Activated naive CD4-positive, alpha-beta T cell treated with anti-CD3 and anti-CD28 coated beads, Interleukin-2, amount 50 U/mL, for 72 hours (primary cell): ENCODE results near the gene ARHGEF18. TPM values are rescaled to one million over a fixed set of nuclear protein-coding genes. Genes with fewer than 3 reads are reported as not detected.
"Not testable (repeated sequence)": the region's sequence is repeated elsewhere in the genome, so short reads cannot be mapped to it uniquely, and the experiment has no call there.

Experiments
- ATAC-seq, 2 donors: fragments of 150-1000 bp; cut with Tn5 transposase; 2 replicates each; pipeline ENCODE4 v1.10.0; 2021; ENCODE audit warnings: mild to moderate bottlenecking in 2 of 2, moderate library complexity in 2 of 2
- DNase-seq, 2 donors: peaks; one replicate each; pipeline ENCODE4 v3.0.0; 2021 to 2022; ENCODE audit warnings: low spot score in 2 of 2
- H3K27ac Mint-ChIP-seq, 2 donors: one replicate each; pipeline ENCODE4 v1.8.0; 2022; ENCODE audit warnings: mild to moderate bottlenecking in 2 of 2, mixed read lengths in 2 of 2
- H3K36me3 Mint-ChIP-seq, 2 donors: one replicate each; pipeline ENCODE4 v1.8.0; 2022; ENCODE audit warnings: mixed read lengths in 2 of 2
- H3K9me3 Mint-ChIP-seq, 2 donors: one replicate each; pipeline ENCODE4 v1.8.0; 2022; ENCODE audit warnings: mixed read lengths in 2 of 2
- total RNA-seq, 2 donors: library from RNA; stranded (reverse); gene quantifications; one replicate each; pipeline ENCODE4 v1.2.3, GENCODE V29; 2022

ARHGEF18 gene
- total RNA-seq, 2 donors from 2014 or later: 30.1 to 36.0 TPM

DNA sequence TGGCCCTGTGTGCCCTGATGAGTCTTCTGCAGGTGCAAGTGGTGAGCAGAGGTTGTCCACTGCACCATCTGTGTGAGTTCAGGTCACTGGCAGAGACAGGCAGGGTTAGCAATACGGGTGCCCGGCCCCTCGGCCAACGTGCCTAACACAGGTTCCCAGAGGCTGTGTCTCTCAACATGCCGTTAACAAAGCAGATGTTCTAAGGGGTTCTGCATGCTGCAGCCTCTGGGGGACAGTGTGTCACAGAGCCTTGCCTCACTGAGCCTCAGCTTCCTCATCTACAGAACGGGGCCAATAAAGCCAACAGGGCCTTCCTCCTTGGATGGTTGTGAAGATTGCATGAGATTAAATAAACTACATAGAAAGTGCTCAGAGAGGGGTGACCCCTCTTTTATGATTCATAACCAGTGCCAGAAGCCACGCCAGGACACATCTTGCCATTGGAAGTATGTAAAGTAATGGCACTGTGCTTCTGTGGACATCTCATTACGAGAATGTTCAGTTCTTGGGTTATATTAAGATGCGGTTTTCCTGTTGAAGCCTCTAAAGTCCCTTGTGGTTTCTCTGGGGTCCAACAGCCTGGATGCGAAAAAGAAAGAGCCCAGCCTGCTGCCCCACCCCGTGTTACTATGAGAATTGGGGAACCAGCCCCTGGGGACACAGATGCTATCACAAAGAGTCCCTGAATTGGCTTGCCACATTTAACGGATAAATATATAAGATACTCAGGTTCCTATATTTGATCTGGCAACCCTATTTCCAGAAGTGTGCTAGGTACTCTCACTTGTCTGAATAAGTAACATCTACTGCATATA lies 11.2 kb upstream of the ARHGEF18 start:
- DNase-seq (no peak), ATAC-seq (peak; percentile 82 to 96)
- Mint-ChIP-seq H3K36me3 (no peaks in the 10 kb centered on the region), H3K27ac (peak overlapping the region in 1 of 2 donors; percentile 27), H3K9me3 (no peaks in the 10 kb centered on the region)

DNA sequence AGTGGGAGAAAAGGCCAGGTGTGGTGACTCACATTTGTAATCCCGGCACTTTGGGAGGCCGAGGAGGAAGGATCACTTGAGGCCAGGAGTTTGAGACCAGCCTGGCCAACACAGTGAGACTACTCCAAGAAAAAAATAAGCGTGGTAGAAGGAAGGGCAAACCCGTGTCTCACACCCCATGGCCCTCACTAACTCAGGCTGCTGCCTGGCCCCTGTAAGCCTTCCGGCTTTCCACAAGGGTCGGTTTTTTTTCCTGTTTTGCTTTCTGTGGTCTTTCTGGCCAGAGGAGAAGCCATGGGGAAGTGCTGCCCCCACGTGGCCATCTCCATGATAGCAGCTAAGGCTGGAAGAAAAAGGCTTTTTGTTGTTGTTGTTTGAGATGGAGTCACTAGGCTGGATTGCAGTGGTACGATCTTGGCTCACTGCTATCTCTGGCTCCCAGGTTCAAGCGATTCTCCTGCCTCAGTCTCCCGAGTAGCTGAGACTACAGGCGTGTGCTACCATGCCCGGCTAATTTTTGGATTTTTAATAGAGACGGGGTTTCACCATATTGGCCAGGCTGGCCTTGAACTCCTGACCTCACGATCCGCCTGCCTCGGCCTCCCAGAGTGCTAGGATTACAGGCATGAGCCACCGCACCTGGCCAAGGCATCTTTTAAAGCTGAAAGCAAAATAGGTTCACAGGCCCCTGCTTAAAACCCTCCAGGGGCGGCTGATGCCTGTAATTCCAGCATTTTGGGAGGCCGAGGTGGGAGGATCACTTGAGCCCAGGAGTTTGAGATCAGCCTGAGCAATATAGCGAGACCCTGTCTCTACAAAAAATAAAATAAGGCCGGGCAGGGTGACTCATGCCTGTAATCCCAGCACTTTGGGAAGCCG lies 7.5 kb upstream of the ARHGEF18 start:
- peak overlapping the region in 1 of 2 donors; percentile 52 for H3K27ac Mint-ChIP-seq

DNA sequence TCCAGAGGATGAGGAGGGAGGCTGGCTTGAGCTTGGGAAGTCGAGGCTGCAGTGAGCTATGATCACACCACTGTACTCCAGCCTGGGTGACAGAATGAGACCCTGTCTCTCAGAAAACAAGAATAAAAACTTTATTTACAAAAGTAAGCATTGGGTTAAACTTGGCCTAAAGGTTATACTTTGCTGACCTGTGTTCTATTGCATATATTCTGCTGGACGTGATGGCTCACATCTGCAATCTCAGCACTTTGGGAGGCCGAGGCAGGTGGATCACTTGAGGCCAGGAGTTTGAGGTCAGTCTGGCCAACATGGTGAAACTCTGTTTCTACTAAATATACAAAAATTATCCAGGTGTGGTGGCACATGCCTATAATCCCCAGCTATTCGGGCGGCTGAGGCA lies 6.6 kb upstream of the ARHGEF18 start:
- Mint-ChIP-seq H3K27ac (no peak overlapping the region), H3K9me3 (no peaks in the 10 kb centered on the region), H3K36me3 (no peaks in the 10 kb centered on the region)
- DNase-seq (no peak), ATAC-seq (no peak)

More for the DNA sequence above, 7.5 kb upstream of the ARHGEF18 start:
- ATAC-seq (peak in 1 of 2 donors; percentile 21), DNase-seq (peak; percentile 79 to 92)
- Mint-ChIP-seq H3K9me3 (no peaks in the 10 kb centered on the region), H3K36me3 (no peaks in the 10 kb centered on the region)

DNA sequence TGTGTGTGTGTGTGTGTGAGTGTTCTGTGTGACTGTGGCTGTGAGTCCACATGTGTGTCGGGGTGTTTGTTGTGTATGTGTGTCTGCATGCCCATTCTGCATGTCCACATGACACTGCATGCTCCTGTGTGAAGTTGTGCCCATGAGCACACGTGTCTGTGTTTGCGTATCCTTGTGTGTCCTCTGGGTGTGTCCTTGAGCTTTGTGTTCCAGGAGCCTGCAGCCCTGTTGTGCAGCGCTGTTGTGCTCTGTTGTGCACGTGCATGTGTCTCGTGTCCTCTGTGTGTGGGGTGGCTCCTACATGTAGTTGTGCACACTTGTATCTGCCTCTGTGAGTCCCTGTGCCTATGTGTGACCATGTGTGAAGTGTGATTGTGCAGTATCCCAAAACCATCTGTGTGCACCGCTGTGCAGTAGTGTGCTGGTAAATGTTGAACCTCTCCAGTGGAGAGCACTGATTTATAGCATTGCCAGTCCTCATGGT lies 2.2 kb upstream of the ARHGEF18 start:
- DNase-seq: no peak
- ATAC-seq: no peak
- Mint-ChIP-seq H3K27ac (peak overlapping the region in 1 of 2 donors; percentile 90), H3K9me3 (peaks cover 0 to 3% of the 10 kb centered on the region in 2 donors), H3K36me3 (peaks cover 5 to 19% of the 10 kb centered on the region in 2 donors)

DNA sequence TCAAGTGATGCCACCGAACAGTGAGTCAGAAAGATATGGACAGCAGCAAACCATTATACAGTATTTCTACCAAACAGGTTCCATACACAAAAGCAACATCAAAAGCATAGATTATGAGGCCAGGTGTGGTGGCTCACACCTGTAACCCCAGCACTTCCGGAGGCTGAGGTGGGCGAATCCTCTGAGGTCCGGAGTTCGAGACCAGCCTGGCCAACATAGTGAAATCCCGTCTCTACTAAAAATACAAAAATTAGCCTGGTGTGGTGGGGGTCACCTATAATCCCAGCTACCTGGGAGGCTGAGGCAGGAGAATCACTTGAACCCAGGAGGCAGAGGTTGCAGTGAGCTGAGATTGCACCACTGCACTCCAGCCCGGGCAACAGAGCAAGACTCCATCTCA lies 1.7 kb upstream of the ARHGEF18 start:
- H3K9me3 Mint-ChIP-seq, ATAC-seq: not testable (repeated sequence)
- peak in 1 of 2 donors; percentile 46 for DNase-seq
- Mint-ChIP-seq H3K27ac (peak overlapping the region in 1 of 2 donors; percentile 90), H3K36me3 (peaks cover 10 to 24% of the 10 kb centered on the region in 2 donors)

DNA sequence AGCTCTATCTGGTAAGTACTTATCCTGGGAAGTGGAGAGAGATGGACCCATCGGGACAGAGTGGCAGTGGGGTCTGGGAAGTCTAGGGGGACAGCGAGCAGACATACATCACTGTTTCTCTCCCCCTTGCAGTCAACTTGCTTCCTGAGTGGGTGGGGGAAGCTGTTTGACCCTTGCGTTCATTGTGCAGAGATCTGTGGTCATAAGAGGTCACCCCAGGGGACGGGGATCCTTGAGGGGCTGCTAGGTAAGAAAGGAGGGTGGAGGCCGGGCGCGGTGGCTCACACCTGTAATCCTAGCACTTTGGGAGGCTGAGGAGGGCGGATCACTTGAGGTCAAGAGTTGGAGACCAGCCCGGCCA lies 474 bp downstream of the ARHGEF18 start:
- Mint-ChIP-seq H3K36me3 (peaks cover 13 to 28% of the 10 kb centered on the region in 2 donors), H3K27ac (peak overlapping the region; percentile 89 to 95), H3K9me3 (peaks cover 3 to 6% of the 10 kb centered on the region in 2 donors)
- ATAC-seq (peak; percentile 12 to 33), DNase-seq (no peak)

DNA sequence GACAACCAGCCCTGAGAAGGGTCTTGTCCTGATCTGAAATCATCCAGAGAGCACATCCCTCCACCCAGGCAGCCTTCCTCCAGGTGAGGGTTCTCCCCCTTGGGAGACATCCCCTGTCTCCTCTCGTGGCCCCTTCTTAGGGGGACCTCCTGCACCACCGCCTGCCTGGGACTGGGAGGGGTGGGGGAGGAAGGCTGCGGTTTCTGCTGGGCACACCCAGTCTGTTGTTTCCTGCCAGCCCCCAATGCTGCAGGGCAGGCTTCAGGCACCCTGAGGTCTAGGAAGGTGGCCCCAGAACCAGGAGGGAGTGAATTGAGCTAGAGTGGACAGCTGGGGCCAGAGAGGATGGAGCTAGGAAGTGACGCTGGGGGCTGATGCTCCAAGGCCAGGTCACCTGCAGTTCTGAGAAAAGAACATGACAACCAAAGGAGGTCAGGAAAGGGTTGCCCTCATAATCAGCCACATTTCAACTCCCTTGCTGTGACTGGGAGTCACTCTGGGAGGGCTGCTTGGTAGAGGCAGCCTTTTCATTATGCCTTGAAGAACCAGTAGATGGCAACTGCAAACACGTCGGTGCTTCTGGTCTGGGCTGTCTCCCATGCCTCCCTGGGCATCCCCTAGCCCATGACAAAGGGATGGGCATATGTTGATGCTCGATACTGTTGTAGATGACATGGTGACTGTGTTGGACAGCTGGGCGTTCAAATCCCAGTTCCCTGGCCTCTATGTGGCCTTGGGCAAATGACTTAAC lies 1.4 kb downstream of the ARHGEF18 start:
- peak in 1 of 2 donors; percentile 57 for DNase-seq
- H3K27ac Mint-ChIP-seq: peak overlapping the region; percentile 89 to 95

DNA sequence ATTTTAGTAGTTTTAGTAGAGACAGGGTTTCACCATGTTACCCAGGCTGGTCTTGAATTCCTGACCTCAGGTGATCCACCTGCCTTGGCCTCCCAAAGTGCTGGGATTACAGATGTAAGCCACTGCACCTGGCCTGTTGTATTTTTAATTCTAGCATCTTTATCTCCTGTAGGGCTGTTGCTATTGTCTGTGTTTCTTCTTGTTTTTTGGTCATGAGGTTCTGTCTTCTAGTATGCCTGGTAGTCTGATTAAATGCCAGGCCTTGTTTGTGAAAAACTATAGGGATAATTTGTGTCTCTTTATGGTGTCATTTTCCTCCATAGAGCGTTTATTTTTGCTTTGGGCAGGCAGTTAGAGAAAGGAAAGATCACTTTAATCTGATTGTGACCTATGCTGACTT lies 3.1 kb downstream of the ARHGEF18 start:
- ATAC-seq: no peak
- H3K36me3 Mint-ChIP-seq: peaks cover 13 to 28% of the 10 kb centered on the region in 2 donors
- H3K27ac Mint-ChIP-seq: peak overlapping the region in 1 of 2 donors; percentile 89
- peaks cover 3 to 6% of the 10 kb centered on the region in 2 donors for H3K9me3 Mint-ChIP-seq
- DNase-seq: no peak

More for the DNA sequence above, 1.4 kb downstream of the ARHGEF18 start:
- peak; percentile 14 to 43 for ATAC-seq
- Mint-ChIP-seq H3K36me3 (peaks cover 13 to 28% of the 10 kb centered on the region in 2 donors), H3K9me3 (peaks cover 3 to 6% of the 10 kb centered on the region in 2 donors)

DNA sequence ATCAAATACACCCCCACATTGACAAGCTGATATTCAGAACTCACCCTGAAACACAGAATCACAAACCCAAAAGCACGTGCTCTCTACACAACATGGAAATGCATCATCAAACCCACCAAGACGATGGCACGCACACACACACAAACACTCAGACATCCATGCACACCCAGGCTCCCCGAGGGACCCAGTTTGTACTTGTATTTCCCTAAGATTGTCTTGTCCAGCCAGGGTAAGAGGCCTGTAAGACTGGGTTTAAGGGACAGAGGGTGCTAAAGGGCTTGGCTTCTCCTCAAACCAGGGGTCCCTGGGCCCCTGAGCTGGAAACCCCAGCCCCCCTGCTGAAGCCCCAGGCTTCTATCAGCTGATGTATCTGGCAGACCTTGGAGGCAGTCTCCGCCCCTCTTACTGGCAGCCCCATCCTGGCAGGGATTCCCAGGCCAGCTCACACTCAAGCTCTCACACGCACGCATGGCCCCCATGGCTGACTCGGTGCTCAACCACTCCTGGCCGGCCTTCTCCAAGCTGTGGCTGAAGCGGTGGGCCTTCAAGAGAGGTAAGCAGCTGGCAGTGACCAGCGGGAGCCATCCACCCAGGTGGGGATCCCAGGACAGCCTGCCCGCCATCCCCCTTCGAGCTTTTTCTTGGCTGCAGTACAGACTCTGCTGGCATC lies 6.5 kb downstream of the ARHGEF18 start:
- ATAC-seq (no peak), DNase-seq (no peak)
- Mint-ChIP-seq H3K27ac (peak overlapping the region; percentile 63 to 78), H3K9me3 (peaks cover 11 to 14% of the 10 kb centered on the region in 2 donors), H3K36me3 (peaks cover 13 to 17% of the 10 kb centered on the region in 2 donors)

DNA sequence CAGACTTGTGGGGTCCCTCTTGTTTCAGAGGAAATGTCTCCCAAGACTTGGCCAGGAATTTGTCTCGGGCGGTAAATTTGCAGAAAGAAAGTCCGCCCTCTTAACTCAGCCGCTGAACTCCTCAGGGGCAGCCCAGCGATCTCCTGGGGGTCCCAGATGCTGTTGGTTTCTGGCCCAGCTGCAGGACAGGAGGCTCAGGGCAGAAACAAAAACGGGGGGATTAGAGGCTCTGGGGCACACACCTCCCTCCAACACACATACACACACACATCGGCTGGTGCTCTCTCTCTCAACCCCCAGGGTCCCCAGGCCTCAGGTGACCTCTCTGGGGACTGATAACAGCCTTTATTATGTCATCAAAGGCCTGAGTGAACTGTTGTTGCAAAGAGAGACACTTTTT lies 7.1 kb downstream of the ARHGEF18 start:
- no peak for DNase-seq
- Mint-ChIP-seq H3K36me3 (peaks cover 8 to 12% of the 10 kb centered on the region in 2 donors), H3K27ac (peak overlapping the region in 1 of 2 donors; percentile 75), H3K9me3 (peaks cover 8 to 14% of the 10 kb centered on the region in 2 donors)
- ATAC-seq: no peak

DNA sequence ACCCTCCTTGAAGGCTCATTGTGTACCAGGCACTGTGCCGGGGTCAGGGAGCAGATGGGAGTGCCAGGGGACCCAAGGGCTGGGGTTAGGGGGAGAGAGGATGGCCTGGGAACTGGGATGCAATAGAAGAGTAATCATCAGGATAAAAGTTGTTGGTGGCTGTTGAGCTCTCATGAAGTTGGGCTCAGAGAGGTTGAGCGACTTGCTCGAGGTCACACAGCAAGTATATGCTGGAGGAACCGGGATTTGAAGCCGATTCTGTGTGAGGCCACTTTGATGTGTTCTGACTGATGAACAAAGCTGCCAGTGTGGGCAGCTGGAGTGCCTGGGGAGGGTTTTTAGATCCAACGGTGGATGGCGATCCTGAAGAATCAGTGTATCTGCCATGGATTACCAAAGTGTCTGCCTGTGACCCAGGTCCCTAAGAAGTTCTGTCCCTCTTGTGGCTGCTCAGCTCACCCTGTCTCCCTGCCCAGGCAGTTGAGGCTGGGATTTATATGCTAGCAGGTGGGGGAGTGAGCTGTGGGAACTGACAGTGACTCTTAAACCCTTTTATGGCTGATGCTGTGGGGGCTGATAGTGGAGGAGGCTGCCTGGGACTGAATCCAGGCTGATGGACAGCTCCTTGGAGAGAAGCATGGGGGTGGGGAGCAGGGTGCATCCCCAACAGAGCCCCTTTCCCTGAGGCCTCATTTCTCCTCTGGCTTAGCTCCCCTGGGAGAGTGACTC lies 8.3 kb downstream of the ARHGEF18 start:
- peaks cover 3 to 8% of the 10 kb centered on the region in 2 donors for H3K36me3 Mint-ChIP-seq

DNA sequence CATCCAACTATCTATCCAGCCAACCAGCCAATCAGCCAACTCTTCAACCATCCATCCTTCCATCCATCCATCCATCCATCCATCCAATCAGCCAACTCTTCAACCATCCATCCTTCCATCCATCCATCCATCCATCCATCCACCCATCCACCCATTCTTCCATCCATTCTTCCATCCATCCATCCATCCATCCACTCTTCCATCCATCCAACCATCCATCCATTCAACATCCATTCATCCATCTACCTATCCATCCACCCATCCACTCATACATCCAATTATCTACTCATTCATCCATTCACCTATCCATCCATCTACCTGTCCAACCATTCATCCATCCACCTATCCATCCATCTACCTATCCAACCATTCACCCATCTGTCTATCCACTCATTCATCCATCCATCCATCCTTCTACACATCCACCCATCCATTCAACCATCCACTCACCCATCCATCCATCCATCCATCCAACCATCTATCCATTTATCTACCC lies 9.4 kb downstream of the ARHGEF18 start:
- DNase-seq (no peak), ATAC-seq (no peak)
- H3K36me3 Mint-ChIP-seq: peaks cover 0 to 6% of the 10 kb centered on the region in 2 donors
- H3K9me3 Mint-ChIP-seq: peaks cover 8 to 12% of the 10 kb centered on the region in 2 donors
- peak overlapping the region in 1 of 2 donors; percentile 12 for H3K27ac Mint-ChIP-seq

More for the DNA sequence above, 8.3 kb downstream of the ARHGEF18 start:
- Mint-ChIP-seq H3K9me3 (peaks cover 8 to 10% of the 10 kb centered on the region in 2 donors), H3K27ac (peak overlapping the region in 1 of 2 donors; percentile 75)
- ATAC-seq (no peak), DNase-seq (no peak)

DNA sequence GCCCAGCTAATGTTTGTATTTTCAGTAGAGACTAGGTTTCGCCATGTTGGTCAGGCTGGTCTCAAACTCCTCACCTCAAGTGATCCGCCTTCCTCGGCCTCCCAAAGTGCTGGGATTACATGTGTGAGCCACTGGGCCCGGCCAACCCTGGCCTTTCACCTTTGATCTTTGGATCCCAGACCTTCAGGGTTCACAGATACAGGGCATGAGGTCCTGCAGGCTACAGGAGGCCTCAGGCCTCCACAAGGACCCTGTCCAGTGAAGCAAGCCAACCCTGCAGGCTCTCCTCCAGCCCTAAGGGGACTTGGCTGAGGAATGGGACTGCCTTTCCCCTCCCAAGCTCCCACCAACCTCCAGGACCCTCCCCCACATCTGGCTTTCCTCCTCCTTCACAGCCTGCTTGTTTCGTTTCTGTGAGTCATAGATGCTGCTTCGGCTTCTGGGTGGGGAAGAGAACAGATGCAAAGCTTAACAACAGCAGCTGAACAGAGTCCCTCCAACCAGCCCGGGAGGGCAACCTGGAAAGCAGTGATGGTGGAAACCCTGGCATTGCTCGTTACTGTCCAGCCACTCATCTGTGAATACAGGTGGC lies 11.8 kb downstream of the ARHGEF18 start:
- Mint-ChIP-seq H3K9me3 (peaks cover 8 to 17% of the 10 kb centered on the region in 2 donors), H3K27ac (peak overlapping the region; percentile 36 to 39)
- ATAC-seq: no peak

DNA sequence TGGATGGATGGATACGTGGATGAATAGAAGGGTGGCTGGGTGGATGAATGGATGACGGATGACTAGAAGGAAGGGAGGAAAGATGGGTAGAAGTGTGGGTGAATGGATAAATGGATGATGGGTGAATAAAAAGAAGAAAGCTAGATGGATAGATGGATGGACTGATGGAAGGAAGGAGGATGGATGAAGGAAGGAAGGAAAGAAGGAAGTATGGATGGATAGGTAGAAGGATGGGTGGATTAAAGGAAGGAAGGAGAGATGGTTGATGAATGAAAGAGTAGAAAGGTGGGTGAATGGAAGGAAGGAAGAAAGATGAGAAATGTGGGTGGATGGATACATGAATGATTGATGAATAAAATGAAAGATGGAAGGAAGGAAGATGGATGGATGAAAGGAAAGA lies 14.5 kb downstream of the ARHGEF18 start:
- H3K27ac Mint-ChIP-seq: peak overlapping the region in 1 of 2 donors; percentile 76

More for the DNA sequence above, 11.8 kb downstream of the ARHGEF18 start:
- H3K36me3 Mint-ChIP-seq: peaks cover 0 to 16% of the 10 kb centered on the region in 2 donors
- no peak for DNase-seq

More for the DNA sequence above, 14.5 kb downstream of the ARHGEF18 start:
- DNase-seq: no peak
- Mint-ChIP-seq H3K9me3 (peaks cover 3 to 11% of the 10 kb centered on the region in 2 donors), H3K36me3 (peaks cover 0 to 11% of the 10 kb centered on the region in 2 donors)
- ATAC-seq: no peak
